Measurements from ENCODE around the gene GALK1. TPM values are rescaled to one million over a fixed set of nuclear protein-coding genes. Genes with fewer than 3 reads are reported as not detected.
"Not testable (repeated sequence)": the region's sequence is repeated elsewhere in the genome, so short reads cannot be mapped to it uniquely, and the experiment has no call there.

The GALK1 gene
- total RNA-seq, 4 donors from 2014 or later = 15.9 to 51.5 (median 28.5) TPM

- peak in 1 of 3 donors; percentile 36 for TF ChIP-seq CTCF (IDR thresholded peaks at IDR 0.05)
- ATAC-seq (ENCODE audit: low FRiP score) (no peak), DNase-seq (ENCODE audit: low spot score) (no peak)
These were observed 18.2 kb upstream of the GALK1 start for GRCh38 chr17:75783069-75783783.

GRCh38 chr17:75779987-75780889 is 15.2 kb upstream of the GALK1 start:
- DNase-seq (ENCODE audit: low spot score) (no peak), ATAC-seq (ENCODE audit: low FRiP score) (no peak)
- TF ChIP-seq CTCF (IDR thresholded peaks at IDR 0.05) = no peak

- peak; percentile 81 for ATAC-seq (ENCODE audit: low FRiP score)
- DNase-seq (ENCODE audit: low spot score) = peak; percentile 73
- no peak for TF ChIP-seq CTCF (IDR thresholded peaks at IDR 0.05)
These were observed 14.4 kb upstream of the GALK1 start for GRCh38 chr17:75779250-75779986.

GRCh38 chr17:75778861-75779249 is 13.9 kb upstream of the GALK1 start:
- TF ChIP-seq CTCF (IDR thresholded peaks at IDR 0.05) = peak in 1 of 3 donors; percentile 1
- peak; percentile 0 for ATAC-seq (ENCODE audit: low FRiP score)
- no peak for DNase-seq (ENCODE audit: low spot score)

- DNase-seq (ENCODE audit: low spot score); ATAC-seq (ENCODE audit: low FRiP score): not testable (repeated sequence)
These were observed 13.3 kb upstream of the GALK1 start for GRCh38 chr17:75778066-75778860.

- no peak for DNase-seq (ENCODE audit: low spot score)
- ATAC-seq (ENCODE audit: low FRiP score) = no peak
- TF ChIP-seq CTCF (IDR thresholded peaks at IDR 0.05) = no peak
These were observed 12.4 kb upstream of the GALK1 start for GRCh38 chr17:75777296-75777922.
